ENCODE measurements around the gene FARS2. TPM values are rescaled to one million over a fixed set of nuclear protein-coding genes. Genes with fewer than 3 reads are reported as not detected.

The FARS2 gene
- total RNA-seq, 1 donor from 2014 or later: 36.6 TPM

DNA sequence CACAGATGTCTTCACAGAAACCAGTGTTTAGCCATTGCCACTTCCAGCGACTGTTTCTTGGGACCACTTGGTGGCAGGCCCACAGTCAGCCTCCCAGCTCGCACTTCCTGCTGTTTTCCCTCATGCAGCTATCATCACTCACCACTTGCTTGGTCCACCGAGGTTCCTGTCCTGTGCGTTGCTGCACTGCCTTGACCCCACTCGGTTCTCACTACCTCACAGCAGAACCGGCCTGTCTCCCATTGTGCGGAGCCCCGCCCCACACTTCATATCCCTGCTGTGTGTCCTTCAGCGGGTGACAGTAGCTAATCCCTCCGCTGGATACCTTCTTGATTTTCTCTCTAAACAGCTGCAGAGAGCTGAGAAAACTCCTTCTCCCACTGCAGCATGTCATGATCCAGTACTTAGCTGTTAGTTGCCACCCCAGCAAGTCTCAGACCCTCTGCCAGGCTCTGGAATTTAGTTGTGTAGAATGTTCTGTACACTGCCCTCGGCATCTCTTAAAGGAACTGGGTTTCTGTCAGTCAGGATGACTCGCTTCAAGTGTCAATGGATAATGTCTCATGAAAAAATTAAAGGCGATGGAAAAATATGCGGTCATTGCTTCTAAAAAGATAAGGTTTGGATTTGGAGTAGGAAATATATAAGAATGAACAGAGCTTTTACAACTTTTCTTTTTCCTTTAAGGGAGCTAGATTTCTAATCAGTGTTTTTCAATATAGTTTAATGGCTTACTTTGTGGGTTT is 208.0 kb downstream of the FARS2 start:
- no peak for DNase-seq

DNA sequence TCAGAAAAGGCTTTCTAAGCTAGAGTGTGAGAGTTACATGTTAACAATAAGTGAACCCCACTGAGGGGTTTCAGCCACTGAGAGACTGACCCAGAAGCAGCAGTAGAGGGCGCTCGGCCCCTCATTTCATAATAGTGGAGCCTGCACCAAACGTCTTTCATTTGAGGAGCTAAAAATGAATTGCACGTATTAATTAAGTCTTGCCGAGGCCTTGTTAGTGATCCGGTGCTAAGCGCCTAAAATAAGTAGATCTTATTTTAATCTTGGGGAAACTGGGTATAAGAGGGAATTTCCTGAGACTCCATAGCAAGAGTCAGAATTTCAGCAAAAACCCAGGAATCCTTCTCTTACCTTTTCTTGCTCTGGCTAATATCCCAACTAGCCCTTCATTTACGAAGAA is 209.7 kb downstream of the FARS2 start:
- DNase-seq: peak; percentile 81

DNA sequence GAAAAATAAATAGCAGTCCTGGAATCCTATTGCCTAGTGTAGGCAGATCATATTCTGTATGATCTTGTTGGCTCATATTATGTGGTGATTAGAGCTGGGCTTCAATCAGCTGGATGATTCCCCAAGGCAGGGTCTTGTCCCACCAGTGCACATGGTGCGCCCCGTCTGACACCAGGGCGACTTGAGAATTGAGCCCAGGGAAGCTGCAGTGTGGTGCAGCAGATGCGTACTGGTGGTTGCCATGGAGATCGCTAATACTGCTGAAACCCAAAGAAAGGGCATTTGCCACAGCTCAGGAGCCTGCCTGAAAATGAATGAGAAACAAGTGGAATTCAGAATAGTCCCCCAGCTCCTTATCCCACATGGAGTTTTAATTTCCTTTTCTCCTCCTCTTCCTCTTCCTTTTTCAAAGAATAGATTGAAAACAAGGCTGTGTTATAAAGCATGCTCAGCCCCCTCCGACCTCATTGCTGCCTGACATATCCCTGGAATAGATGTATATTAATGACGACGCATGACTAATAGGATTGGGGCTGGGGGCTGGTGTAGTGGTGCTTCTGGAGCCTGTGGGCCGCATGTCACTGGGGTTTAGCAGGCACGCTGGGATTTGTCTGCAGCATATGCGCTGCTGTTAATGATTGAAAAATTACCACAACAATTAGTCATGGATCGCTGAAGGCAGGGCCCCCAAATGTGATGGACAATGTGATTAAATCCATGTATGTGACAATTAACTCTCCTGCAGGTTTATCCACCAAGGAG is 210.5 kb downstream of the FARS2 start:
- DNase-seq: no peak

DNA sequence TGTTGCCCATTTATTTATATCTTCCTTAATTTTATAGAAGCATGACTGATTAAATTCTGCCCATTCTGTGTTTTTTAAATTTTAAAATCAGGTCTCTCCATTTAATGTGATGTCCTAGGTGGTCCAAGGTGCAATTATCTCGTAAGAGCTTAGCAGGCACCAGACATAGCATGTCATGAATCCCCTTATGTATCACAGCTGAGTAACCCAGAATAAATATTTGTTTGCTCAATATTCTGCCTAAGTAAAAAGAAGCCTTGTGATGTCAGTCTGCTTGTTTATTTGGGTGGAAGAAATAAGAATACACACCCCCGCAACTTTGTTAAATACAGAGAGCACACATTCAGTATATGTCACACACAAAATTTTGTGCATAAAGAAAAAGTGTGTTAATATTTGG is 211.3 kb downstream of the FARS2 start:
- DNase-seq: no peak

DNA sequence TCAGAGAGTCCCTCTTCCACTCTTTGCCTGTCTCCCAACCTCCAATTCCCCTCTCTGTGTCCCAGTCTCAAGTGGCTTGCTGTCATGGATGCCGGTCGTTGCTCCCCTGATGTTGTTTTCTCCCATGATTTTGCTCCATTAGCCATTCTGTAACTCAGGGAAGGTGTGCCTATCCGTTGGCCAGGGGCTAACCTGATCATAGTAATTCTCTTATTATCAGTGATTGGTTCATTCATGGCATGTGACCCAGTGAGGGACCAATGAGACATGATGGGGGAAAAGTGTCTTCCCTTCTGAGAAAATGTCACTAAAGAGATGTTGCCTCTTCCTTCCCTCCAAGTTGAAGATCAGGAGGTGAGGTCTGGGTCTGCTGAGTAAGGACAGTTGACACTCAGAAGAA is 214.5 kb downstream of the FARS2 start:
- DNase-seq: no peak

DNA sequence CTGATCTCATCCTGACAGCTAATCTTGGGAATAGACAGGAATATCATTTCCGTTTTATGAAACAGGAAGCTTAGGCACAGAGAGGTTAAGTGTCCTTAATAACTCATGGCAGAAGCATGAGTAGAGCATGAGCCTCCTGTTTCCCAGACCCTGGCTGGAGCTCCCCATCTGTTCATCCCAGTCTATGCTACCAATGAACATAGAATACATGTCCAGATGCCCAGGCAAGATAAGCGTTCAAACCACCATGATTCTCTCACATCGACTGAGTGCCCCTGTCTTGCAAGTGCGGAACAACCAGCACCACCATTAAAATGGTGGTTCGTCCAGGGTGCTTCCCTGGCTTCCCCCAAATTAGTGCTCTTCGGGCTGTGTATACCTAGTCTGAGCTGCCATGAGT is 217.1 kb downstream of the FARS2 start:
- DNase-seq: no peak

DNA sequence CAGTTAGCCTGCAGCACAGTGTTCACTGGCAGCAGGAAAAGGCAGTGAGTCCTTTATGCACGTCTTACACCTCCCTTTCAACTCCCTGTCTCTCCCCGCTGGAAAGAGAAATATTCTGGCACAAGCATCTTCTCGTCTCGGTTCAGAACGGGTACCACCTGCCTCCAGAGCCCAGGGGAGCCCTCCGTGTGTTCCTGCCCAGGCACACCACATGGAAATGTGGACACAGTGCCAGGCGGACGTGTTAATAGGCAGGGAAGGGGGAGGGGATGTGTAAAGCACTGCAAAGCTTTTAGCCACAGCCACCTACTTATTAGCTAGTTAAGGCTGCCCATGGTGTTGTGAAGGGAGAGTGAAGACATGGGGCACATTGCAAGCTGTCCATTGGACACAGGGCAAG is 219.7 kb downstream of the FARS2 start:
- DNase-seq: no peak

DNA sequence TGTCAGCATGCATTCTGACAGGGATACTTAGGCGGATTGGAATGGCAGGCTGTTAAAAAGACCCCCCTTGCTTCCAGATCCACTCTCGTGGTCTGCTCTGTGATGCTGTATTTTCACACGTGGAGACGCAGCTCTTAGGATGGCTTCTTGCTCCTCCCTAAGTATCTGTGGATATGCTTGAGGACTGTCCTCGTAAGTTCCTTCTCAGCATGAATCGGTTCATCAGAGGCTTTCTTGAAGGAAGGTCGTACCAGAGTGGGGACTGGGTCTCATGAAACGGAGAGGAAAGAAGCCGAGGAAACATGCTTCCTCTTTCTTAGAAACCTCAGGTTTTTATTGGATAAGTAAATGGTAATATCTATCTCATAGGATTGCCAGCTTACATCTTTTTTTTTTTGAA is 220.4 kb downstream of the FARS2 start:
- no peak for DNase-seq

DNA sequence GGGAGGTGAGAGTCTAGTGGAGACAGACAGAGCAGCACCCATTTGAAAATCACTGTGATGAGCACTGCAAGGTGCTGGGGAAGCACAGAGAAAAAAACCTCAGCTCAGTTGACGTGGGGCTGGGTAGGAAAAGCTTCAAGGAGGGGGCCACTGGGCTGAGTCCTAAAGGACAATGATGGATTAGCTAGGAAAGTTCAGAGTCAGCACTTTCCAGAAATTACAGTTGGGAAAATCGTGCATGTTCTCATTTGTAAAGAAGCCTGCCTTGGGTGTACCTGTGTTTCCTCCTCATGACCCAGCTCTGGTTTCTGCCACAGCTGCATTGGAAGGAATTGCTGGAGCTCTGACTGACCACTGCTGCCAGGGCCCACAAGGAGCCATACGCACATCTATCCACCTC is 221.3 kb downstream of the FARS2 start:
- no peak for DNase-seq

DNA sequence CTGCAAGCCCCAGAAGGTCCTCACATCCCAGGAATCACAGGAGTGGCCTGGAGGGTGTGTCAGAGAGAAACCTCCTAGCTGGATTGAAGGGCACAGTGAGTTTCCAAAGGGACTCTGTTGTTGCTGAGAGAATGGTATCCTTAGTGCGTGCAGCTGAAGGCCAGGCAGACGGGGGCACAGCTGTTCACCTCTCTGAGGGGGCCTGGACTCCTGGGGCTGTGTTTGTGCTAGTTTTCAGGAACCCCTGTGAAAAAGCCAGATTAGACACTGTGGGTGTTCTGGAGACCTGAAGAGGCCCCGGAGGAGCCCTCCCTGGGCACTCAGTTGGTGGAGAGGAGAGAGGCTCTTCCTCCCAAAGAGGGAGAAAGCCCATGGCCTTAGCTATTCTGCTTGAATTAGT is 223.4 kb downstream of the FARS2 start:
- DNase-seq: no peak

DNA sequence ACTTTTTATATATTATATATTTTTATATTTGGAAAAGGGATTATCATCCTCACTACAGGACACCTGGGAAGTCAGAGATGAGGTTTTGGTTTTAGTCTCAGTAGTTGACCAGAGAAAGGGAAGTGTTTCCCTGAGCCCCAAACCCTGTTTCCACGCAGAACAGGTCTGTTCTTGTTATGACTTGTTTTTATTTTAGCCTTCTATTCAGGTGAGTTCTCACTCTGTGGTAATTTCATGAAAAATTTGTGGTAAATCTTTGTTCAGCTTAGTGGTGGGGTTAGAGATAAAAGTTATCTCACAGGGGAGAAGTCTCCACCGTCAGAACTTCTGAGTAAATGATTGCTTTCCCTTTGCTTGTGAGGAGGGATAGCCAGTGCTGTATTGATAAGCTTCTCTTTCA is 224.9 kb downstream of the FARS2 start:
- DNase-seq: no peak

DNA sequence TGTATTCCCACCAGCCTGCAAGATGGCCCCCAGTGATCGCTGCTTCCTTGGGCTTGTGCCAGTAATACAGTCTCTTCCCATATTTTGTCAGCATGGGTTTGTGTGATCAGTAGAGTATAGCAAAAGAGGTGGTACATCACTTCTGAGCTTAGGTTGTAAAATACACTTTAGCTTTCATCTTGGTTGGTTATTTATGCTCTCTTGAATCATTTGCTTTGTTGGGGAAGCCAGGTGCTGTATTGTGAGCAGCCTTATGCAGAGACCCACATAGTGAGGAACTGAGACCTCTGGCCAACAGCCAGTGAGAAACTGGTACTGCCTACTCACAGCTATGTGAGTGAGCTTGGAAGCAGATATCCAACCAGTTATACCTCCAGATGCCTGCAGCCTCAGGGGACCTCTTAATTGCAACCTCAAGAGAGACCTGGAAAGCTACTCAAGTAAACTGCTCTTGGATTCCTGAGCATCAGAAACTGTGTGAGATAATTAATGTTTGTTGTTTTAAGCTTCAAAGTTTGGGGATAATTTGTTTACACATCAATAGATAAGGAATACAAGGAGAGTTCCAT is 229.3 kb downstream of the FARS2 start:
- no peak for DNase-seq

DNA sequence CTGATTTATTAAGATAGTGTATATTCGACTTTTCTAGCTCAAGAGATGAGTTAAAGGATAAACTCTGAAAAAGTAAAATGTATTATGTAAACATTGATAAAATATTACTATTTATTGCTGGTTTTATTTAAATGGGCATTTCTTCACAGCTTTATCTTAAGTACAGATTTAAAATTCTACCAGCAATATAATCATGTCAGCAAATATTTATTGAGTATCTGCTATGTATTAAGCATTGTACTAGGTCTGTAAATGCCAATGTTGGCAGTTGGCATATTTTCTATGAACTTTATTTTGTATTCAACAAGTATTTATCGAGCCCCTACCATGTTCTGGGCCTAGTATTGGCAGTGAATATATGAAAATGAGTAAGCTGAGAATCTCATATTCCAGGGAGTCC is 231.0 kb downstream of the FARS2 start:
- no peak for DNase-seq

DNA sequence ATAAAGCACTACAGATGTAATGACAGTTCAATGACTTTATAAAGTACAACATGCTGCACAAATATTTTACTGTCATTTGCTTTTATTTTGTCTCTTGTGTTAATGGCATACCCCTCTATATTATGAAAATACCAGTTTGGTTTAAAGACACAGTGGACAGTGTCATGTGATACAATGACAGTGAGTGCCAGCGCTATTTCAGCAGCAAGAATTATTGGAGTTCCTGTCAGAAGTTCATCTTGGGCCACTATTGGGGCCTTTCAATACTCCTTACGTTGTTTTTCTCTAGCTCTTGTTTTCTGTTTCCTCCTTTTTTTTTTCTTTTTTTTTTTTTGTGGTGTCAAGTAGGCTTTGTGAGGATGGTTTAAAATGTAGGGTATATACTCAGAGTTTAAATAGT is 232.5 kb downstream of the FARS2 start:
- DNase-seq: no peak

DNA sequence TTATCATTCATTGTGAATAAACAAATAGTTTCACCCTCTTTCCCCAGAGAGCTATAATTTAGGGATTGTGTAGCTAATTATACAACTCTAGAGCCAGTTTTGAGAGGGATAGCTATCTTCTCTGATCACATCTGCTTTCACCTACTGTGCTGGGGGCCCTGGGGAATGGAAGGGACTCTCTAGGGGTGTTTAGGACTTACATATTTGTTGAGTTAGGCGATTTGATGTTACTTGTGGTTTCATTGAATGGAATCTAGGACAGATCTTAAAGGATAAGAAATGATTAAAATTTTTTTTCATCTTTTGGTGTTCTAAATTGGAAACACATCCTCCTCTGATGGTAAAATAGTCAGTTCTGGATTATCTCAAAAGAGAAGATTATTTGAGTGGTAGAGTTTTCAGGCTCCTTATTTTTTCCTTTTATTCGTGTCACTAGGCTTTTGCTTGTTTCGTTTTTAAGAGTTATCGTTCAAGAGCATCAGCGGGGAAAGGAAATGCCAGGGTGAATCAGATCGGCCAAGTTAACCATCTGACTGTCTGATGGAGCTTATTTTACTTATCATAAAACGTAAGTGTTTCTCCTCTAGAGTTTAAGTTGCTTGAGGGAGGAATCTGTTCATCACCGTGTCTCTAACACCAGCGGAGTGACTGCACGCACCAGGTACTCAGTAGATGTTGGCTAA is 236.7 kb downstream of the FARS2 start:
- DNase-seq: peak; percentile 74

DNA sequence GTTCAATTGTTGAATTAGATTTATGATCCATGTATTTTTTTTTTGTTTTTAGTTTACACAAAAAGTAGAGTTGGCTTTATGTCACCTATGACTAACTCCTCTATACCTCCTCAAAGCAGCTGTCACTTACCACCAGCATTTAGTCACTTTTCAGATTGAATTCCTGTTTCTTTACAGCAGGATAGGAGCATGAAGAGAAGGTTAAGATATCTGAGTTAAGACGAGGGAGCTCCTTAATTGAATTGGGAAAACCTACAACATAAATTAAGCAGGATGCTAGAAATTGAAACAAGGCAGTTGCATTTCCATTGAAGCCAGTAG is 237.2 kb downstream of the FARS2 start:
- DNase-seq: no peak

DNA sequence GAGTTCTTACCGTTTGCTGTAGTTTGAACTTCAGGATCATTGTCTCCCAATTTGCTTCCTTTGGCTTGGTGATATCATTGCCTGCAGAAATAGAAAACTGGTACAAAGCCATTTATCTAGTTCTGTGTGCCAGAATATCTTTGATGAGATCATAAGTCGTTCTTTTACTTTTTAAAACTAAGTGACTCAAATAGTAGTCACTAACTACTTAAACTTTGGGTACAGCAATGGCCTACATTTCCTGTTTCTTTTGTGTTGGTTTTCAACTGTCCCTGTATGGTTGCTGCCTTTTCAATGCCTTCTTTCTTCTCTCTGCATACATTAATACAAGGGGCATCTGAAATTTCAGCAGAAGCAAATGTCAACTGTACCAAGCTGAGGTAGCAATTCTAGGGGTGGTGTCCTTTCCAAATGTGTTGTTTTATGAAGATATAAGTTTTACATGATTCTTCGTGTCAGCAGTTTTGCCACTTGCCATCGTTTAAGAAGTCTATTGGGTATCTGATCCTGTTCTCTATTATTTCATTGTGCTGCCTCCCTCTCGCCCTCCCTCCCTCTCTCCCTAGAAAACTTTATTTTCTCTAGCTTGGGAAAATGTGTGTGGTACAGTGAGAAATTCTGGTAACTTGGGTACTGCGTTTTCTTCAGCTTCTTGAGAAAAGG is 238.5 kb downstream of the FARS2 start:
- DNase-seq: peak; percentile 46

DNA sequence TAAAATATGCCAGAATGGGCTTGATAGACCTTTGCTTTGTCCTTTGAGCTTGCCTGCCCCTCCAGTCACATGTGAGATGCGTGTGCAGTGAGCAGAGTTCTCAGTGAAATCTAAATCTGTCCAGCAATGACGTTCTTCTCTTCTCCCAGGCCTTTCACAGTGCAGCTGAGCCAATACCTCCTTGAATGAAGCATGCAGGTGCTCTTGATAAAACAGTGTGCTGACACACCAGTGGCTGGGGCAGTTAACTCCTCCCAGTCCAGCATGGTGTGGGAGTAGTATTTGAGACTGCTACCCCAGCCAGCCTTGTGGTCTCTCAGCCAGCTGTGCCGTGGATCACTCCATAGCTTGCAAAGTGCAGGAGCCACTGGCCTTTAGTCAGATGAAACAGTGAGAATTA is 240.5 kb downstream of the FARS2 start:
- DNase-seq: no peak

DNA sequence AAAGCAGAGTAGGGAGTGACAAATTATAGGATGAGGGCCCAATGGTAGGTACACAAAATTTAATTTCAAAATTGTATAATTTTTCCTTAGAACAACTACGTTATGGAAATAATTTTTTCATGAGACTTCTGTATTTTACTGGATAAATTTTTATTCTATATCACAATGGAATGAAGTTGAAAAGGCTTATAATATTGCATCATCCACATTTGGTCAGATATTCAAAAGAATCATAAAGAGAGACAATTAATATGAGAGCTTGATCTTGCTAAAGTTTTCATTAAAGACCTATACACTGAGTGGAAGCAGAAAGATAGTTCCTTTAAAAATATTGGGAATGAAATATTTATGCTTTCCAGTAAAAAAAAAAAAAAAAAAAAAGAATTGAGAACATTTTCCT is 242.8 kb downstream of the FARS2 start:
- DNase-seq: no peak

DNA sequence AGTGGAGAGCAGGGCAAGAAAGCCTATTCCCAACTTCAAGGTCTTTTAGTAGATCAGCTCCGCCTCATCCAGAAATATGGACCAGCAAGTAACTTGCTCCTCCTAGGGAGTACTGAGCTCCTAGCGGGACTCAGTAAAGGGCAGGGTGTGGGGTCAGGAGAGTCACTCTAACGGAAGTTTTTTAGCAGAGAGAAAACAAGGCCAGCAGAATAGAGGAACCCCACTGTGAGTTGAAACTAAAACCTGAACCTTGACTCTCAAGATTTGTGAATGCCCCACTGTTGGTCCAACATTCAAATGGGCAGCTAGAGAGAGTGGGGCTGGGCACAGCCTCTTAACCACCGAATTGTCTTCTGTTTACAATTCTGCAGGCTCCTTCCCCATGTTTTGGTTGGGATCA is 244.8 kb downstream of the FARS2 start:
- DNase-seq: no peak

DNA sequence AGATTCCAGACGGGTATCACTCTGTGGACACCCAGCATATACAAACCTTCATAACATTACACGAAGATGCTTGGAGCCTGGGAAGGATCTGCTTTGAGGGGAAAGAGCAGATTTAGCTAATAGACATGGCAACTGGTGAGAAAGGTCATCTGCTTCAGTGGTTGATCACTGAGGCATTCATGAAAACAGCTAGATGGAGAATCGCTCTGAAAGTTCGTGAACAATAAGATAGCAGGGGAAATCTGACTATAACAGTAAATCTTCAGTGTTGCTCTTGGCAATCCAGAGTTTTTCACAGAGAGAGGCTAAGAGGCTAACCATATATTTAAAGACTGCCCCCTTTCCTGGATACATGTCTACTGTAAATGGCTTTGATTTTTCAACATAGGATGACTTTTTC is 245.3 kb downstream of the FARS2 start:
- DNase-seq: no peak

DNA sequence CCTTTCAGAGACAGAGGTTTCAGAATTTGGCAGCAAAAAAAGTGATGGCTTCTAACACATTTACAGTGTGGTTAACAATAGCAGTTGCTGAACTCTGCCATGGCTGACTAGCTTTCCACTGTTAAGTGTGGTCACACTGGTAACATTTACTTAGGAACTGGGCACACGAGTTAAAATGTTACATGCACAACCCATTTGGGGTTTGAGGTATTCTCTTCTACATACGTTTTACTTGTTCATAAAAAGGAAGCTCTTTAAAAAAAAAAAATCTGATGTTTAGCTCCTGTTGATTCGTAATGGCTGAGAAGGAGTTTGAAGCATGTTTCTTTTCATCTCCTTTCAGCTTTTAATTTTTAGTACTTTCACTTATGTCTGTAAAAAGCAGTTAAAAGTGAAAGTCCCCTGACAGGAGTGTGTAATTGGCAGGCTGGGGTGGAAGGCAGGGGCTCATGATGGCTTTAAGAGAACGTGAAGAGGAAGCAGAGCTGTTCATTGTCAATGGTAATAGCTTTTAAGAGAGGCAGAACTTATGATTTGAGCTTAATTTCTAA is 245.9 kb downstream of the FARS2 start:
- no peak for DNase-seq

DNA sequence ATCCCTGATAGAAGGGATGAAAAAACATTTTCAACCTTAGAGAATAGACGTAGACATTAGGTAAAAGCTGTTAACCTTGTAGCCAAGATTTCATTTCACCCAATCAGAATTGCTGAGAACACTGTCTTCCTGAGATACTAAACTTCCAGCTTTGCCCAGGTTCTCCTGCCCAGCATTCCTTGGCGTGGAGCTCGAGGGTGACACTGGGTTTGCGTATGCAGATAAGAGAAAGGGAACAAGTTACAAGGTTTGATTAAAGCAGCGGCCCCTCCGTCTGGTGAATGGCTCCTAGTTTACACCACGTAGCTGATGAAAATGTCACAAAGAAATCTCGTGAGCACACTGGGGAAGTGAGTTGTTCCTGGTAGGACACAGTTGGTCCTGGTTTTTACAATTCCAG is 247.8 kb downstream of the FARS2 start:
- no peak for DNase-seq
